Activated CD4-positive, alpha-beta T cell treated with anti-CD3 and anti-CD28 coated beads for 36 hours (primary cell): ENCODE measurements around the gene TRMT10A. TPM values are rescaled to one million over a fixed set of nuclear protein-coding genes. Genes with fewer than 3 reads are reported as not detected.
A peak's percentile ranks its signal among the peaks of the same experiment; 100 is the strongest.
"Not testable (repeated sequence)": the region's sequence is repeated elsewhere in the genome, so short reads cannot be mapped to it uniquely, and the experiment has no call there.

Experiments
- ATAC-seq: fragments of 200-7000 bp; cut with Tn5 transposase; one replicate; pipeline ENCODE4 v1.10.0; 2021; ENCODE audit warnings: mild to moderate bottlenecking, moderate library complexity
- CTCF ChIA-PET: fragments of 350-600 bp; sonication (Branson Sonifier 250); formaldehyde crosslinking; loops from one replicate; lab custom pipeline; 2021; ENCODE audit warnings: antibody characterized with exemption; lab: Charles Lee
- POLR2A ChIA-PET: fragments of 350-600 bp; sonication (Branson Sonifier 250); formaldehyde crosslinking; loops from one replicate; lab custom pipeline; 2021; ENCODE audit warnings: antibody characterized with exemption, inconsistent platforms; lab: Charles Lee
- DNase-seq: peaks from one replicate; pipeline ENCODE4 v3.0.0-alpha.2; 2020
- H3K27ac Mint-ChIP-seq: one replicate; pipeline ENCODE4 v1.8.0; 2021; ENCODE audit warnings: mixed read lengths
- H3K27me3 Mint-ChIP-seq: one replicate; pipeline ENCODE4 v1.8.0; 2021; ENCODE audit warnings: mixed read lengths
- H3K36me3 Mint-ChIP-seq: one replicate; pipeline ENCODE4 v1.8.0; 2021; ENCODE audit warnings: low read depth, mixed read lengths
- H3K4me1 Mint-ChIP-seq: one replicate; pipeline ENCODE4 v1.8.0; 2021; ENCODE audit warnings: mixed read lengths
- H3K4me3 Mint-ChIP-seq: one replicate; pipeline ENCODE4 v1.8.0; 2021; ENCODE audit warnings: mild to moderate bottlenecking, moderate library complexity, mixed read lengths
- H3K9me3 Mint-ChIP-seq: one replicate; pipeline ENCODE4 v1.8.0; 2021; ENCODE audit warnings: low read depth, mixed read lengths
- intact Hi-C, 2 experiments: fragments of 100-400 bp; cut with DNase I in 1 of 2; cut with micrococcal nuclease in 1 of 2; formaldehyde crosslinking; loops; one replicate each; pipeline versions ENCODE4 v1.14.2 to v1.15.1; 2022 to 2024; cut with DNase I, micrococcal nuclease
- total RNA-seq, 2 experiments: library from RNA; stranded (reverse); gene quantifications; one replicate each; pipeline ENCODE4 v1.2.3, GENCODE V29; 2021

The TRMT10A gene
- total RNA-seq, 2 experiments from 2014 or later = 7.8 to 9.8 TPM

GRCh38 chr4:99540277-99540939 lies 23.4 kb downstream of the TRMT10A start:
- ATAC-seq (no peak), DNase-seq (no peak)
- Mint-ChIP-seq H3K27me3 (no peaks in the 10 kb centered on the region), H3K27ac (no peak overlapping the region), H3K36me3 (peaks cover 5% of the 10 kb centered on the region), H3K9me3 (peaks cover 4% of the 10 kb centered on the region), H3K4me3 (no peak overlapping the region), H3K4me1 (peaks cover 2% of the 10 kb centered on the region)
- ChIA-PET CTCF (interaction anchor here (0.8 kb wide), 1 partner anchor 11 kb away, joined by 4 read pairs; no protein-coding TSS in a partner anchor), POLR2A (no interaction called here)
- intact Hi-C loops = no loop called here

- DNase-seq = no peak
- Mint-ChIP-seq H3K36me3 (no peaks in the 10 kb centered on the region), H3K27ac (no peak overlapping the region), H3K27me3 (peaks cover 2% of the 10 kb centered on the region), H3K9me3 (no peaks in the 10 kb centered on the region), H3K4me3 (no peak overlapping the region), H3K4me1 (peaks cover 2% of the 10 kb centered on the region)
- intact Hi-C loops = no loop called here
- POLR2A ChIA-PET = no interaction called here
- ATAC-seq = no peak
- CTCF ChIA-PET = interaction anchor here (0.8 to 1.4 kb wide), 3 partner anchors 10 to 274 kb away, joined by 3 read pairs; no protein-coding TSS in a partner anchor
Observed at GRCh38 chr4:99537674-99538073, 26.2 kb downstream of the TRMT10A start.

DNA sequence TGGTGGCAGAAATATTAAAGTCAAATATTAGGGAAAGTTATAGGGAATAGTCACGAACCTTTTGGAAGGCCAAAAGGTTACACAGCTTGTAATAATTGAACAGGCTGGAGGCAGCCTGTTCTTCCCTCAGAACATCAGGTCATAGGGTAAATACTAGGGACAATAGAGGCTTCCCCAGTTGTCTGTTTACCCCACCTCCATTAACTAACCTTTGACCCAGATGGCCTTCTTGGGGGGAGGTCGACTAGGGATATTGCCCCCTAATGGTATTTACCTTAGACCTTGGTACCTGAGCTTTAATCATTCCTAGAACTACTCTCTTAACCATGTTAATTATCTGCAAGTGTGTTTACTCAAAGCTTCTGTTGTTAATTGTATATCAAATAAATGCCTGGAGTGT lies 27.0 kb downstream of the TRMT10A start:
- H3K27ac Mint-ChIP-seq = no peak overlapping the region
- intact Hi-C loops = no loop called here
- ChIA-PET POLR2A (no interaction called here), CTCF (interaction anchor here (0.6 to 1.4 kb wide), 3 partner anchors 74 to 564 kb away, joined by 3 read pairs; no protein-coding TSS in a partner anchor)
- peaks cover 4% of the 10 kb centered on the region for H3K27me3 Mint-ChIP-seq
- no peak overlapping the region for H3K4me3 Mint-ChIP-seq
- H3K9me3 Mint-ChIP-seq = no peaks in the 10 kb centered on the region
- ATAC-seq (no peak), DNase-seq (no peak)
- H3K4me1 Mint-ChIP-seq = peaks cover 2% of the 10 kb centered on the region
- no peaks in the 10 kb centered on the region for H3K36me3 Mint-ChIP-seq

GRCh38 chr4:99536271-99536670 lies 27.6 kb downstream of the TRMT10A start:
- Mint-ChIP-seq H3K4me3 (no peak overlapping the region), H3K36me3 (no peaks in the 10 kb centered on the region), H3K9me3 (no peaks in the 10 kb centered on the region), H3K4me1 (peaks cover 2% of the 10 kb centered on the region), H3K27me3 (peaks cover 7% of the 10 kb centered on the region), H3K27ac (no peak overlapping the region)
- ATAC-seq (no peak), DNase-seq (no peak)
- intact Hi-C loops = no loop called here
- POLR2A ChIA-PET = no interaction called here
- CTCF ChIA-PET = no interaction called here

- H3K27ac Mint-ChIP-seq, H3K9me3 Mint-ChIP-seq, CTCF ChIA-PET, H3K4me1 Mint-ChIP-seq, H3K27me3 Mint-ChIP-seq, H3K4me3 Mint-ChIP-seq, intact Hi-C loops, ATAC-seq, POLR2A ChIA-PET, H3K36me3 Mint-ChIP-seq, DNase-seq: not testable (repeated sequence)
Observed at GRCh38 chr4:99534699-99535098, 29.1 kb downstream of the TRMT10A start.

DNA sequence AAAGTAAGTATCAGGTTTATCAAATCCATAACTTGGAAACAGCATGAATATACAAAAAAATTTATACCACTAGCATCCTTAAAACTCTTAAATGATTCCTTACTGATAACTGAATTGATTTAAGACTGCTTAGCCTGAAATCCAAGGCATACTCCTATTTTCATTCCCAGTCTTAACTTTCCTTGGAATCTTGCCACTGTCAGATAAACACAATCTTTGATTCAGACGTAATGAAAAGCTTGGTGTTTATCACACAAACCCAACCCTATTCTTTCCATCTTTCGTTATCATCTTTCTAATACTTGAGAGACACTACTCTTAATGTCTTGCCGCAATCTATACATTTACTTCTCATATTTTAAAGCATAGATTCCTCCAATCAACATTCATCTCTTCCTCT lies 33.9 kb downstream of the TRMT10A start:
- ChIA-PET POLR2A (no interaction called here), CTCF (interaction anchor here (1.7 kb wide), 1 partner anchor 21 kb away, joined by 3 read pairs; no protein-coding TSS in a partner anchor)
- Mint-ChIP-seq H3K9me3 (no peaks in the 10 kb centered on the region), H3K4me3 (no peak overlapping the region), H3K27me3 (peaks cover 10% of the 10 kb centered on the region), H3K36me3 (no peaks in the 10 kb centered on the region), H3K4me1 (no peaks in the 10 kb centered on the region), H3K27ac (no peak overlapping the region)
- DNase-seq = no peak
- ATAC-seq = no peak
- intact Hi-C loops = no loop called here

DNA sequence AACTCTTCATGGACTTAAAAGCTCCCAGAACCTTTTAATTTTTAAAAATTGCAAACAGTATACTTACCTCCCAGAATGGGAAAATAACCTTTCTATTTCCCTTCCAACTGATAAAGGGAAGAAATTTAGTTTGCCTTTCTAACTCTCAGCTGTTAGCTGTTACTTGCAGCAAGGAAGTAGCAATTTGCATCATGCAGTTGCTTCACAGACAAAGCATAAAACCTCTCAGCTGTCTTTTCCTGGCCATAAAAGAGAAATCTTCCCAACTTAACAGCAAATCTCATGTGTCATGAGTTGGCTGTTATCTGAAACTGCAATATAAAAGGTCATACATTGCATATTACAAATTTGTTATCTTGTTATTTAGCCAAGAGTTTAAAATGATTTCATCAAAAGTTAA lies 34.6 kb downstream of the TRMT10A start:
- POLR2A ChIA-PET = no interaction called here
- H3K36me3 Mint-ChIP-seq = no peaks in the 10 kb centered on the region
- no peak overlapping the region for H3K27ac Mint-ChIP-seq
- no peaks in the 10 kb centered on the region for H3K9me3 Mint-ChIP-seq
- no peaks in the 10 kb centered on the region for H3K4me1 Mint-ChIP-seq
- ATAC-seq = no peak
- H3K27me3 Mint-ChIP-seq = peaks cover 10% of the 10 kb centered on the region
- DNase-seq = no peak
- CTCF ChIA-PET = interaction anchor here (1.7 kb wide), 1 partner anchor 21 kb away, joined by 3 read pairs; no protein-coding TSS in a partner anchor
- H3K4me3 Mint-ChIP-seq = no peak overlapping the region
- intact Hi-C loops = no loop called here

DNA sequence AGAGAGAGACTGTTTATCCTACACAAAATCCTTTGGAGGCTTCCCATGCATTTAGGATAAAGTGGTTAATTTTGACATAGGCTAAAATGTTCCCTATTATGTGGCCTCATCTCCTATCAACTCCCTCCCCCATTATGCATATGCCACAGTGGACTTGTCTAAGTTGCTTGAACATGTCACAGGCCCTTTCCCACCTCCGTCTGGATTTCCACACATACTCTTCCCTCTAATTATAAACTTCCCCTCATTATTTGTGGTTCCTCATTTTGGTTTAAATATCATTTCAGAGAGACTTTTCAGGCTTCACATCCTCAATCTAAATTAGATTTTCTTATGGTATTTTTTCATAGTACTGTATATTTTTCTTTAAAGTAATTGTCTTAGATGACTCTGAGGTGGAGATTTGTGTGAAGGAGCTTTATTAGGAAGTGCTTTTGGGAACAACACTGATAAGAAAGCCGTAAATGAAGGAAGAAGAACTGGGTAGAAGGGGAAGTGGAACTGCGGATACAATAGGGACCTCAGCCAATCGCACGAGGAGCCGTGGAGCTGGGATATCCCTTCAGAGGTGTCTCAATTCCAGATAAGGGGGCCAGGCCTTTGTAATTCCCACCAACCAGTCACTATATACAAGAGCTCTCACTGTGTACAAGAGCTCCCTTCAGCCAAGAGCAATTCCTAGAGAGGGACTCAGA lies 45.1 kb downstream of the TRMT10A start:
- intact Hi-C loops = no loop called here
- POLR2A ChIA-PET = no interaction called here
- no peak overlapping the region for H3K27ac Mint-ChIP-seq
- CTCF ChIA-PET = no interaction called here
- H3K4me3 Mint-ChIP-seq = no peak overlapping the region
- H3K27me3 Mint-ChIP-seq = no peaks in the 10 kb centered on the region
- H3K9me3 Mint-ChIP-seq = no peaks in the 10 kb centered on the region
- ATAC-seq = no peak
- DNase-seq = no peak
- no peaks in the 10 kb centered on the region for H3K4me1 Mint-ChIP-seq
- H3K36me3 Mint-ChIP-seq = no peaks in the 10 kb centered on the region

GRCh38 chr4:99510721-99511120 lies 53.1 kb downstream of the TRMT10A start, which contains the start of gene C4orf17:
Gene C4orf17, plus strand, starts transcription at chr4:99511021. Its CDS starts 2,061 bp downstream, at chr4:99513082.
- DNase-seq (no peak), ATAC-seq (no peak)
- Mint-ChIP-seq H3K36me3 (peaks cover 2% of the 10 kb centered on the region), H3K27ac (no peak within 1 kb of the TSS), H3K4me3 (no peak within 1 kb of the TSS), H3K4me1 (peaks cover 39% of the 10 kb centered on the region), H3K27me3 (no peaks in the 10 kb centered on the region), H3K9me3 (peaks cover 5% of the 10 kb centered on the region)
- ChIA-PET CTCF (no interaction called here), POLR2A (interaction anchor here (0.6 kb wide), 1 partner anchor 27 kb away, joined by 4 read pairs; no protein-coding TSS in a partner anchor)
- intact Hi-C loops = no loop called here

DNA sequence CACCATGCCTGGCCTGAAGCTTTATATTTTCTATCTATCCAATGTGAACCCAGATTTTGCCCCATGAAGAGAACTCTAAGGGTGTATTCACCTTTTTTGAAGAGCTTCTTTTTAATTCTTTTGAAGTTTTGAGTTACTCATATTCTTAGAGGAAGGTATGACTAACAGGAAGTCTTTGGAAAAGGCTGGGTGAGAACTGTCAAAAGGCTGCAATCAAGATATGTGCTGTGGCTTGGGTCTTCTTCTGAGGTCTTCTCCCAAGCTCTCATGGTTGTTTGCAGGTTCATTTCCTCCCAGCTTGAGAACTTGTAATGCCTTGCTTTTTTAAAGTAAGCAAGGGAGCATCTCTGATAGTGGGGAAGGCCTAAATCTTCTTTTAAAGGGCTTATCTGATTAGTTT lies 56.1 kb downstream of the TRMT10A start:
- DNase-seq = peak; percentile 35
- peaks cover 53% of the 10 kb centered on the region for H3K4me1 Mint-ChIP-seq
- ChIA-PET POLR2A (interaction anchor here (0.6 to 0.7 kb wide), 2 partner anchors 597 to 1061 kb away, joined by 3 to 5 read pairs; no protein-coding TSS in a partner anchor), CTCF (interaction anchor here (0.9 to 1.0 kb wide), 2 partner anchors 10 to 300 kb away, joined by 3 to 4 read pairs; no protein-coding TSS in a partner anchor)
- H3K36me3 Mint-ChIP-seq = peaks cover 2% of the 10 kb centered on the region
- H3K27me3 Mint-ChIP-seq = no peaks in the 10 kb centered on the region
- peak; percentile 94 for ATAC-seq
- intact Hi-C loops = loop anchor here (1.0 to 5.0 kb wide), 5 partner anchors 54 to 575 kb away; partner anchors contain the start of genes DNAJB14 (in 1 of the 2) and TRMT10A (in 1 of the 2)
- peaks cover 5% of the 10 kb centered on the region for H3K9me3 Mint-ChIP-seq
- no peak overlapping the region for H3K4me3 Mint-ChIP-seq
- peak overlapping the region; percentile 90 for H3K27ac Mint-ChIP-seq

DNA sequence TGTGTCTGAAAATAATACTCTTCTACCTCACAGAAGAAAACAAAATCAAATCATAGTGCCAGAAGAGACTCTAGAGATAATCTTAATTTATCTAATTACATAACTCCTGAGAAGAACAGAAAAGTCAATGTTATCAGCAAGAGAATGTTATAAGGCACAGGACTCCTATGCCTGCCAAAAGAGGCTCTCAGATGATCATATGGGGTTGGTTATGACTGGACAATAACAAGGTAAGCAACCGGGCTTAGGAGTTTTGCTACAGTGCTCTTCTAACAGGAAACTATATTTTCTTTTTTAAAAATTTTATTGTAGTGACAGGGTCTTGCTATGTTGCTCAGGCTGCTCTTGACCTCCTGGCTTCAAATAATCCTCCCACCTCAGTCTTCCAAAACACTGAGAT lies 56.5 kb downstream of the TRMT10A start:
- Mint-ChIP-seq H3K27ac (peak overlapping the region; percentile 90), H3K4me1 (peaks cover 53% of the 10 kb centered on the region), H3K36me3 (peaks cover 2% of the 10 kb centered on the region), H3K9me3 (peaks cover 5% of the 10 kb centered on the region), H3K27me3 (no peaks in the 10 kb centered on the region), H3K4me3 (no peak overlapping the region)
- DNase-seq = no peak
- CTCF ChIA-PET = interaction anchor here (0.9 to 1.0 kb wide), 2 partner anchors 10 to 301 kb away, joined by 3 to 4 read pairs; no protein-coding TSS in a partner anchor
- peak; percentile 71 for ATAC-seq
- POLR2A ChIA-PET = interaction anchor here (0.7 kb wide), 1 partner anchor 597 kb away, joined by 3 read pairs; no protein-coding TSS in a partner anchor
- intact Hi-C loops = loop anchor here (1.0 to 5.0 kb wide), 4 partner anchors 55 to 575 kb away; partner anchors contain the start of genes DNAJB14 (in 1 of the 2) and TRMT10A (in 1 of the 2)
